ENCODE measurements around the gene SYTL5.

DNA sequence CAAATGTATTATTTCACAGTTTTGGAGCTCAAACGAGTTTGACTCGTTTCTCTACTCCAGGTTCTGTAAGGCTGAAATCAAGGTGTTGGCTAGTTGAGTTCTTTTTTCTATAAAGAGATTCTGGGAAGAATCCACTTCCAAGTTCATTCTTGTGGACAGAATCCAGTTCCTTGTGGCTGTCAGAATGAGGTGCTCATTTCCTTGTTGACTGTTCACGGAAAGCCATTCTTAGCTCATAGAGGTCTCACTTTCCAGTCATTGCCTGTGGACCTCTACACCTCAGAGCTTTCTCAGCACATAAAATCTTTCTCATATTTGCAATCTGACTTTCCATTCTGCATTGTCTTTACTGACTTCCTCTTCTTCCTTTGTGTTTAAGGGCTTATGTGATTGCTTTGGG lies 62.9 kb downstream of the SYTL5 start:
- TF ChIP-seq POLR2A (IDR thresholded peaks at IDR 0.05) (no peak), CTCF (IDR thresholded peaks at IDR 0.05) (no peak)

All from adrenal gland (tissue), 5 donors.